NCI-H2227 (cell line): ENCODE measurements around the gene CDADC1.

ENCODE experiments used
- DNase-seq: peaks from one replicate; lab custom pipeline; 2025; ENCODE audit not compliant: unreplicated experiment; lab: John Stamatoyannopoulos, UW

CDADC1 gene

GRCh38 chr13:49247643-49248621 is at the start of gene CDADC1:
CDADC1 (plus strand) TSS chr13:49247925; CDS start chr13:49248038, 113 bp downstream.
- peak; percentile 94 for DNase-seq

DNA sequence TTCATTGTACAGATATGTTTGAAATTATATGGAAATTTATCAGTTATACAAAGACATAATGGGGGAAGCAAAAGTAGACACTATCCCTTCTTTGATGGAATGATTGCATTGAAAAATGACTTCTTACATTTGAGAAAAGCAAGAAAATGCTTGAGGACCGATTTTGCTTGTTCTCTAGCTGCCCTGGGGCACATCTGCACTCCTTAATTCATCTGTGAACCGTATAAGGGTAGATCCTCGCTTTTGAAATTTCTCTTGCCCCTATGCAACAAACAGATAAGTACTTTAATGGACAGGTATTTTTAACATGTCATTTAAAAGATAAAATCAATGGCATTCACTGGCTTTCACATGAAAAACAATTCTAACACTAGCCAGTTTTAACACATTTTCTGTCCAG is 41.1 kb upstream of the CDADC1 start:
- DNase-seq, result no peak

- DNase-seq, result no peak
Observed at GRCh38 chr13:49208619-49209018, 39.1 kb upstream of the CDADC1 start.

DNA sequence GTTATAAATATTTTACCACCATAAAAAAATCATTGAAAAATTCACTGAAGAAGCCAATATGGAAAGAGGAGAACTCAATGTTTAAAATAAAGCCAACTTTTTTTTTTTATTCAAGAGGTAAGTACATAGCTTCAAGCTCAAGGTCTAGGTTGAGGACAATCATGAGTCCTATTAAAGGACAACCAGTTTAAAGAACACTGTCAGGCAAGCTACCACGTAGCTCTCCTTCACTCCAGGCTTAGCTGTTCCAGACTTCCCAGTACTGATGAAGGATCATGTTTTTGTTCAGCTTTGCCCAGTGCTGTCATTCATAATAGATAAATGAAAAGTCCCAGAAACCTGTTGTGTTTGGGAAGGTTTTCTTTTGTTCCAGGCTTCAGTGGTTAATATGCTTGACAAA is 37.6 kb upstream of the CDADC1 start:
- DNase-seq, result no peak

DNA sequence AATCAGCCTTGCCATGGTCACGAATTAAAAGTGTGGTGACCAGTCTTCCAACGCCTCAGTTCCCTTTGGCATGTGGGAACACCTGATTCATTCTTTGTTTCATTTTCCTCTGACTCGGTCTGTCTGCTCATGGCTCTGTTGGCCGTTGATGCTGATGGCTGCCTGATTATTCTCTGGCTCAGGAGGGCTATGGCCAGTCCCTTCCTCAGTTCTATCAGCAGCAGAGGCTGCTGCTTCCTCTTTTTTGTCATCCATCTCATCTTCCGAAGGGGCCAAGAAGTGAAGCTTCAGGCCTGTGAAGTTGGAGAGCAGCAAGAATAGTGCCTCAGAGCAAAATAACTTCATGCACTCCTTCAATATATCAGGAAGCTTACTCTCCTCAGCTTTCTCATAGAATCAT is 37.1 kb upstream of the CDADC1 start:
- DNase-seq, result no peak

DNA sequence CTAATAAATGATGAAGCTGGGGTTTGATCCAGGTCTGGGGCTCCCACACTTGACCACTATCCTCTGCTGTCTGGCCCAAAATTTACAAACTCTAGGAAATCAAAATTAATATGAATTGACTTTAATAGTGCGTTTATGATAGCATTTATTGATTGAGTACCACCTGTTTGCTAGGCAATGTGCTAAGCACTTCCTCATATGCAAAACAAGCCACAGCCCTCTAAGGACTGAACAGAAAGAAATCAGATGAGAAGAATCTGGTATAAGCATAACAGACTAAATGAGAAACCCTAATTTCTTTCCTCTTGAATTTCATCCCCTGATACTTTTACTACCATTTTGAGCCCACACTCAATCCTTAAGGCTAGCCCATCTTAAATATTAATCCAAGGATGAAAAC is 34.2 kb upstream of the CDADC1 start:
- DNase-seq, result no peak

DNA sequence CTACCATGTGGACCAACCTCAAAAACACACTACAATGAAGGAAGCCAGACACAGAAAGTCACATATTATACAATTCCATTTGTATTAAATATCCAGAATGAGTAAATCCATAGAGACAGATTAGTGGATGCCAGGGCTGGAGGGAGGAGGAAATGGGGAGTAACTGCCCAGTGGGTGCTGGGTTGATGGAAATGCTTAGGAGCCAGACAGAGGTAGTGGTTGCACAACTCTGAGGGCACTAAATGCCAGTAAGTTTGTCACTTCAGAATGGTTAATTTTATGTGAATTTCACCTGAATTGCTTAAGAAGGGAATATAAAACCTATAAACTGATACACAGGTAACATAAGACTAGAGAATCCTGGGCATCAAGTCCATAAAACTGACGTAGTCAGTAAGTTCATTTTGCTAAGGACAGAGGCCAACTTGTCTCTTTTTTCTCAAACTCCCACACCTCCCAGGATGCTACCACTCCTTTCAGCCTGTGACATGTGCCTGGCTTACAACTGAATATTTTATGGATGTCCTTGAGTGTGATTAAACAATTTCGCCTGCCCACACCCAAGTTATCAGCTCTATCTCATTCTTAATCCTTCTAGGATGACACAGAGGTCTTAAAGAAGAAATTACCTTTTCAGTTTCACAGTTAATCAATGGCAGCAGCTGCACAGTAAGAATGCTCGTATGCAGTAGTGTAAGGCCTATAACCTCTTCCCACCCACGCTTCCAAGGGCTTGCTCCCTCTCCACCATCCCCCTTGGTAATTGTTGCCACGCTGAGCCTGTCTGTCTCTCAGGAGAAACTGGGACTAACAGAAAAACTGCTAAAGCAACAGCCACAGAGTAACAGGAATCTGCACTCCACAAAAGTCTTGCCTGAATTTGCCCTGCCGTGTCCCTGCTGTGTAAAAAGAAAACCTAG is 33.5 kb upstream of the CDADC1 start:
- DNase-seq, result no peak

DNA sequence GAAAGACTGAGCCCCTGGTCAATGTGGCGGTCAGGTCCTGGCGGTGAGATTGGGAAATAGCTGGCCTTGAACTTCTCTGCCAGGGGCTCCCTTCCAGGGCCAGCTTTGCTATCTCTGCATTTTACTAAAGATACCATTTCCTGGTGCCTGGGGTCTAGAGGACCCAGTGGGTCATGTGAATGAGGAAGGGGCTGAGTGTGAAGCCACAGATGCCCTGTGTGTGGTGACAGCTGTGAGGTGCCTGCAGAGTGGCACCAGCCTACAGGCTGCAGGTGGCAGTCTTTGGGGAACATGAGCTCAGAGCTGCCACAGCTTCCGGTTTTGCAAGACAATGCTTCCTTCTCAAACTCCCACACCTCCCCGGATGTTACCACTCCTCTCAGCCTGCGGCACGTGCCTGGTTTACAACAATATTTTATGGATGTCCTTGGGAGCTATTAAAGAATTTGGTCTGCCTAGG is 32.8 kb upstream of the CDADC1 start:
- DNase-seq, result no peak

DNA sequence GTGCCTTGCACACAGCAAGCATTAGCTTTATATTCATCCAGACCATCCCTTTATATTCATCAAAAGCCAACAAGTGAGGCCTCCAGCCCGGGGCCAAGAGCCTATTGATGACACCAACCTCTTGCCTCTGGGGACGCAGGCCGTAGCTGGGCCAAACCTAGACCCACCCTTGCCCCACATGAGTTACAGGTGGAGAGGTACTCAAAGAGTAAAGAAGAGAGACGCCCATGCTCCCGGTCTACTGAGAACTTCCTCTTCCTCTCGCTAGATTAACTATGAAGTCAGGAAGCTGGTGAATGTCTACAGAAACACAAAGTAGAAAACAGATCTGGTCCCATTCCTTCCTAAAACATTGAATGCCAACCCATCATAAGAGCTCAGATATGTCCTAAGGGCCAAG is 31.4 kb upstream of the CDADC1 start:
- no peak for DNase-seq

DNA sequence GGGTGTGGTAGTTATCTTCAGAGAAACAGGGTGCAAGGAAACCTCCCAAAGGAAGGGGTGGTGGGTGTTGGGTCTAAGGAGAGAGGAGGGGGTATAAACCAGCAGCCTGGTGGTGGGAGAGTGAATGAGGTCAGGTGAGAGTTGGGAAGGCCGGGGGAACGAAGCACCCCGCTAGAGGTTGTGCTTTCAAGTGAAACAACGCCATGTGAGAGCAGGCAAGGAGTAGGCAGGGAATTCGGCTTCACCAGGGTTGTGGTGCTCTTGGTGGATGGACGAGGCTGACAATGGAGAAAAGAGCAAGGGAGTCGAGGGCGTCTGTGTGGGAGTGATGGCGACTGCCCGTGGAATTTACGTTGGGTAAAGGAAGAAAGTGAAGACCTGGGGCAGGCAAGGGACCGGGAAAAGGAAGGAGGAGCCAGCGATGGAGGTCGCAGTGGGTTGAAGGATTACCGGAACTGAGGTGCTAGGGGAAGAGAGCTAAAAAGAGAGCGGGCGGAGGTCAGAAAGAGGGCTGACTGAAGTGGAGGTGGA is 29.7 kb upstream of the CDADC1 start:
- no peak for DNase-seq

DNA sequence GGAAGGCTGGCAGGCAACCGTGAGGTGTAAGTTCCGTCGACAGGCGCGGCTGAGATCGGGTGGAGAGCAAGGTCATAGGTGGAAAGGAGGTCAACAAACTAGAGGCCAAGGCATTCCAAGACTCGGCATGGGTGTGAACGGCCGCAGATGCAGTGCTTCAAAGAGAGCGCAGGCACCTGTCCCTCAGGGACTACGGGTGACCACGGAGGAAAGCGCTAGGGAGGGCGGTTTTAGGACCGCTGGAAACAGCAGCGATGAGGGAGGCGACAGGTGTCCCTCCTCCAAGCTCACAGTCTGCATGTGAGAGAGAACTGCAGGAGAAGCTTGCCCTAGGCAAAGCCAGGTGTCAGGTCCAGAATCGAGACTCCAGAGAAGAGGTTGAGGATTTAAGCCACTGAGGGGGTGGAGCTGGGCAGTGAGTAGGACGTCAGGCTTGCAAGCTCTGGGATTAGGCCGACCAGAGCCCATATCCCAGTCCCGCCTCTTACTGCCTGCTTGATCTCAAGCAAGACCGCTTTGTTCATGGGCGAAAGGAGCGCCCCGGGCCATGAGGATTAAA is 29.2 kb upstream of the CDADC1 start:
- DNase-seq, result no peak

DNA sequence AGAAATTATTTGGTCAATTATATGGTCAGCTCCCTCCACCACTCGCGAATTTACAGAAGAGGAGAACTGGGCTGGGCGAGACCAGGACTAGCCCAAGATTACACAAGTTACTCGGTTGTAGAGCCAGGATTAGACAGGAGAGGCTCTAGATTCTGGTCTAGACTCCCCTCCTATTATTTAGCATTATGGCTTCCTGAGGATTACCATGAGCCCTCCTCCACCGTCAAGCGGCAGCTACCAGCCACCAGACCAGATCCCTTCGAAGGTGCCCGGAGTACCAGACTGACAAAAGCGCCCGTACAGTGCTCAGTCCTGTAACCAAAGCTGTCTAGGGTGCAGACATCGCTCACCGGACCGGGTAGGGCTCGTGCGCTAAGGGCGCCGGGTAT is 28.1 kb upstream of the CDADC1 start:
- DNase-seq, result no peak

DNA sequence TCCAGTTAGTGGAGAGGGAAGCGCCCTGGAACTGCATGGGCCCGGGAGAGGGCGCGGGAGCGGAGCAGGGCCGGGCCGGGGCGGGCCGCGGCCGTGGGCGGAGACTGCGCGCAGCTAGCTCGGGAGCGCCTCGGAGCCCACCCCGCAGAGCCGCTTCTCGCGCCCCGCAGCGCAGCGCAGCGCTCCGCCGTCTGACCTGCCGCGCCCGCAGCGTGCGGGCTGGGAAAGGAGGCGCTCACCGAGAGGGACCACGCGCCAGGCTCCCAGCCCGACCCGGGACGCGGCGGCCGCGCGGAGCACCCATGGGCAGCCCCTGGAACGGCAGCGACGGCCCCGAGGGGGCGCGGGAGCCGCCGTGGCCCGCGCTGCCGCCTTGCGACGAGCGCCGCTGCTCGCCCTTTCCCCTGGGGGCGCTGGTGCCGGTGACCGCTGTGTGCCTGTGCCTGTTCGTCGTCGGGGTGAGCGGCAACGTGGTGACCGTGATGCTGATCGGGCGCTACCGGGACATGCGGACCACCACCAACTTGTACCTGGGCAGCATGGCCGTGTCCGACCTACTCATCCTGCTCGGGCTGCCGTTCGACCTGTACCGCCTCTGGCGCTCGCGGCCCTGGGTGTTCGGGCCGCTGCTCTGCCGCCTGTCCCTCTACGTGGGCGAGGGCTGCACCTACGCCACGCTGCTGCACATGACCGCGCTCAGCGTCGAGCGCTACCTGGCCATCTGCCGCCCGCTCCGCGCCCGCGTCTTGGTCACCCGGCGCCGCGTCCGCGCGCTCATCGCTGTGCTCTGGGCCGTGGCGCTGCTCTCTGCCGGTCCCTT is 27.5 kb upstream of the CDADC1 start, which contains the start of gene MLNR:
MLNR (plus strand) TSS at position 303 of the 820 bp plus-strand sequence; CDS start at position 303, 0 bp downstream.
- DNase-seq, result peak; percentile 52

GRCh38 chr13:49220856-49221589 is 26.7 kb upstream of the CDADC1 start:
- peak; percentile 27 for DNase-seq

DNA sequence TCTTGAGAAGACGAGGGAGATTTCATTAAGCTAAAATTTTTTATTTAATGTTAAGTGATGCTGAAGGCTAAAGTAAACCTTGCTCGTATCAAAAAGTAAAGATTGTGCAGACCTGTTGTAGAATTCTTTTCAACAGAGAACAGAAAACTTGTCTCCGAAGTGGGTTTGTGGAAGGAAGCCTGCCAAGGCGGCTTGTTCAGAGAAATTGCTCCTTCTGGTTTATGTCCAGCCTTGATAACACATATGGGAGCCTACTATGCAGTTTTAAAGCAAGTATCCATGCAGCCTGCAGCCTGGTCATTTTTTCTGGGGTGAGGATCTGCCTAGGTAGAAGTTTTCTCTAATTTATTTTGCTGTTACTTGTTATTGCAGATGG is 26.1 kb upstream of the CDADC1 start:
- DNase-seq, result no peak

GRCh38 chr13:49225223-49226042 is 22.3 kb upstream of the CDADC1 start:
- no peak for DNase-seq

- DNase-seq, result no peak
Observed at GRCh38 chr13:49226613-49227012, 21.1 kb upstream of the CDADC1 start.

DNA sequence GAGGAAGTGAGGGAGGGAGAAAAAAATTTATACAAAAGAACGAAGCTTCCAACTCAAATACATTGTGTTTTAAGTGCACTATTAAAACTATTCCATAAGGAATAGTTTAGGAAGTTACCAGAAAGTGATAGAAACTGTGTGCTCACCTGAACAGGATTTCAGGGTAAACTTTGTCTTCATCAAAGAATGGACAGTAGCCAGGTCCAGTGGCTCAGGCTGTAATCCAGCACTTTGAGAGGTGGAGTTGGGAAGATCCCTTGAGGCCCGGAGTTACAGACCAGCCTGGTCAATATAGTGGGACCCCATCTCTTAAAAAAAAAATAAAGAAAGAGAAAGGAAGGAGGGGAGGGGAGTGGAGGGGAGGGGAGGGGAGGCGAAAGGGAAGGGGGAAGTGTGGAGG is 13.0 kb upstream of the CDADC1 start:
- no peak for DNase-seq
